ENCODE data around the gene CTNND2.
"Not testable (repeated sequence)": the region's sequence is repeated elsewhere in the genome, so short reads cannot be mapped to it uniquely, and the experiment has no call there.

The CTNND2 gene

GRCh38 chr5:11672385-11673085 is 231.7 kb downstream of the CTNND2 start:
- DNase-seq (ENCODE audit: low read depth in 2 of 2), result no peak

- no peak for DNase-seq (ENCODE audit: low read depth in 2 of 2)
Measured at GRCh38 chr5:11658376-11658775, 245.9 kb downstream of the CTNND2 start.

- no peak for DNase-seq (ENCODE audit: low read depth in 2 of 2)
Measured at GRCh38 chr5:11656916-11657315, 247.3 kb downstream of the CTNND2 start.

GRCh38 chr5:11655681-11656080 is 248.6 kb downstream of the CTNND2 start:
- no peak for DNase-seq (ENCODE audit: low read depth in 2 of 2)

- DNase-seq (ENCODE audit: low read depth in 2 of 2), result no peak
Measured at GRCh38 chr5:11650936-11651335, 253.3 kb downstream of the CTNND2 start.

- DNase-seq (ENCODE audit: low read depth in 2 of 2), result no peak
Measured at GRCh38 chr5:11646141-11646540, 258.1 kb downstream of the CTNND2 start.

- DNase-seq (ENCODE audit: low read depth in 2 of 2), result no peak
Measured at GRCh38 chr5:11642438-11642837, 261.8 kb downstream of the CTNND2 start.

- DNase-seq (ENCODE audit: low read depth in 2 of 2), result no peak
Measured at GRCh38 chr5:11640158-11640873, 263.9 kb downstream of the CTNND2 start.

GRCh38 chr5:11622785-11623184 is 281.5 kb downstream of the CTNND2 start:
- no peak for DNase-seq (ENCODE audit: low read depth in 2 of 2)

- DNase-seq (ENCODE audit: low read depth in 2 of 2), result no peak
Measured at GRCh38 chr5:11620172-11620571, 284.1 kb downstream of the CTNND2 start.

GRCh38 chr5:11619339-11620024 is 284.8 kb downstream of the CTNND2 start:
- DNase-seq (ENCODE audit: low read depth in 2 of 2), result no peak

GRCh38 chr5:11617080-11617479 is 287.2 kb downstream of the CTNND2 start:
- no peak for DNase-seq (ENCODE audit: low read depth in 2 of 2)

GRCh38 chr5:11616624-11617023 is 287.6 kb downstream of the CTNND2 start:
- DNase-seq (ENCODE audit: low read depth in 2 of 2), result not testable (repeated sequence)

GRCh38 chr5:11611011-11611410 is 293.2 kb downstream of the CTNND2 start:
- DNase-seq (ENCODE audit: low read depth in 2 of 2), result no peak

GRCh38 chr5:11609570-11610303 is 294.5 kb downstream of the CTNND2 start:
- DNase-seq (ENCODE audit: low read depth in 2 of 2), result no peak

GRCh38 chr5:11608530-11608929 is 295.7 kb downstream of the CTNND2 start:
- DNase-seq (ENCODE audit: low read depth in 2 of 2), result no peak

GRCh38 chr5:11607944-11608483 is 296.2 kb downstream of the CTNND2 start:
- no peak for DNase-seq (ENCODE audit: low read depth in 2 of 2)

GRCh38 chr5:11602298-11602697 is 301.9 kb downstream of the CTNND2 start:
- no peak for DNase-seq (ENCODE audit: low read depth in 2 of 2)

GRCh38 chr5:11599499-11599898 is 304.7 kb downstream of the CTNND2 start:
- DNase-seq (ENCODE audit: low read depth in 2 of 2), result no peak

GRCh38 chr5:11596657-11597071 is 307.6 kb downstream of the CTNND2 start:
- no peak for DNase-seq (ENCODE audit: low read depth in 2 of 2)

- no peak for DNase-seq (ENCODE audit: low read depth in 2 of 2)
Measured at GRCh38 chr5:11596185-11596584, 308.1 kb downstream of the CTNND2 start.

GRCh38 chr5:11595045-11595444 is 309.2 kb downstream of the CTNND2 start:
- no peak for DNase-seq (ENCODE audit: low read depth in 2 of 2)
